ENCODE measurements around the gene SYT1. TPM values are rescaled to one million over a fixed set of nuclear protein-coding genes. Genes with fewer than 3 reads are reported as not detected.

Gene SYT1
- total RNA-seq, 1 experiment from 2014 or later: 15.8 TPM

- Mint-ChIP-seq H3K4me3 (no peak overlapping the region), H3K36me3 (ENCODE audit: insufficient read depth in 1 of 3, low read depth in 3 of 3) (no peaks in the 10 kb centered on the region; a peak in 1 of 7 replicates), H3K27me3 (ENCODE audit: low read depth) (no peaks in the 10 kb centered on the region), H3K27ac (peak overlapping the region; percentile 5 to 42 (median 11); a peak in 4 of 7 replicates), H3K4me1 (peaks cover 12 to 27% of the 10 kb centered on the region in 2 experiments), H3K9me3 (no peaks in the 10 kb centered on the region)
- Histone ChIP-seq H3K23ac (ENCODE audit: insufficient read length, low read depth, low read length) (no peak overlapping the region), H2BK120ac (ENCODE audit: low read depth, low read length, poor library complexity, severe bottlenecking) (no peak overlapping the region), H3K18ac (ENCODE audit: insufficient read length, low read depth, low read length) (no peak overlapping the region), H4K8ac (replicated peaks; ENCODE audit: insufficient read length, low read depth, low read length) (no peak overlapping the region), H3K9ac (ENCODE audit: extremely low read depth, insufficient read length, low read length) (no peak overlapping the region), H2BK5ac (ENCODE audit: insufficient read length, low read length) (no peak overlapping the region), H3K4me1 (ENCODE audit: insufficient read depth, low read length) (peaks cover 3% of the 10 kb centered on the region; the same call in 1 of the 2 replicates), H2BK12ac (ENCODE audit: insufficient read length, low read depth, low read length) (no peak overlapping the region), H3K4me2 (ENCODE audit: insufficient read depth, insufficient read length, low read length) (no peak overlapping the region), H4K5ac (ENCODE audit: insufficient read length, low read depth, low read length) (no peak overlapping the region), H2AK5ac (ENCODE audit: insufficient read length, low read length) (no peak overlapping the region), H3K23me2 (ENCODE audit: insufficient read length, low read depth, low read length, poor library complexity, severe bottlenecking) (no peaks in the 10 kb centered on the region), H3K56ac (ENCODE audit: insufficient read length, low read depth, low read length) (no peak overlapping the region), H3K79me1 (ENCODE audit: insufficient read depth, low read depth, low read length, poor library complexity, severe bottlenecking) (no peaks in the 10 kb centered on the region), H2BK15ac (ENCODE audit: low read depth, low read length) (no peak overlapping the region), H3K4ac (ENCODE audit: low read depth, low read length) (no peak overlapping the region), H3K9me3 (ENCODE audit: control insufficient read depth, low read depth, low read length) (no peaks in the 10 kb centered on the region), H3K14ac (ENCODE audit: insufficient read depth, low read length) (no peak overlapping the region), H3K27ac (ENCODE audit: insufficient read length, low read depth, low read length) (no peak overlapping the region), H2AFZ (ENCODE audit: low read length) (no peak overlapping the region), H3K27me3 (ENCODE audit: insufficient read depth, low read length) (no peaks in the 10 kb centered on the region), H4K20me1 (ENCODE audit: control insufficient read depth, insufficient read depth, insufficient read length) (no peaks in the 10 kb centered on the region), H3T11ph (ENCODE audit: low read length) (no peak overlapping the region), H3K79me2 (ENCODE audit: insufficient read depth, low read length) (no peaks in the 10 kb centered on the region), H4K91ac (ENCODE audit: insufficient read length, low read depth, low read length) (no peak overlapping the region), H2BK20ac (ENCODE audit: low read depth, low read length, poor library complexity, severe bottlenecking) (no peak overlapping the region)
- TF ChIP-seq CTCF (conservative IDR thresholded peaks at IDR 0.05): peak; percentile 59
- WGBS (ENCODE audit: extremely low coverage, insufficient read length, low lambda C conversion rate): no CpG with 5 or more reads among the region's 4 CpGs
- DNase-seq: peak; percentile 77
Observed at GRCh38 chr12:79119796-79120195, 255.2 kb downstream of the SYT1 start.

Measured in H9 (cell line).